Gastrocnemius medialis (tissue), 4 donors: Measurements from ENCODE around the gene MAP2K6.

ENCODE experiments used
- POLR2A ChIP-seq, 2 donors: fragments of 450-650 bp; IDR thresholded peaks; one replicate each; pipeline ENCODE4 v1.6.1; 2017; ENCODE audit warnings: antibody characterized with exemption in 2 of 2, mild to moderate bottlenecking in 2 of 2, moderate library complexity in 2 of 2
- TF ChIP-seq, protein P1 (sequence below), 5 experiments: fragments of 450-650 bp in 3 of 5; fragments of 200-600 bp in 2 of 5; sonication (generic) in 2 of 5; IDR thresholded peaks in 4 of 5; conservative IDR thresholded peaks in 1 of 5; 1 replicate in 4 of 5; 2 replicates in 1 of 5; pipeline ENCODE4 v1.5.1; 2016 to 2019; ENCODE audit warnings: antibody characterized with exemption in 5 of 5, mild to moderate bottlenecking in 3 of 5, moderate library complexity in 3 of 5

DNA sequence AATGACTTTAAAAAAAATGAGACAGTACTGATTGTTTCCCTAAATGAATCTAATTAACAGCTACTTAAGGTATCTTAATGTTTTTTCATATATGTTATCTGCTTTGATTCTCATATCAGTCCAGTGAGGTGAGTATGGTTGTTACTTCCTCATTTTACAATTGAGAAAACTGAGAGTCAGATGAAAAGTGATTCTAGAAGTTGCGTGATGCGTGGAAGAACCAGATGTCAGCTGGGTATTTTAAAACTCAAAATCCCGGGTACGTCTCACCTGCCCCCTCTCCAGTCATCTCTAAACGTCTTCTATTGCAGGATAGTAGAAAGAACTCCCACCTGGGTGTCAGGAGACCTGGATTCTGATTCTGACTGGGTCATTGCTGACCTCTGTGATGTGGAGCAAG is 89.2 kb downstream of the MAP2K6 start:
- peak in 1 of 2 donors; percentile 30 for TF ChIP-seq POLR2A (IDR thresholded peaks at IDR 0.05)
- TF ChIP-seq, protein P1, sequence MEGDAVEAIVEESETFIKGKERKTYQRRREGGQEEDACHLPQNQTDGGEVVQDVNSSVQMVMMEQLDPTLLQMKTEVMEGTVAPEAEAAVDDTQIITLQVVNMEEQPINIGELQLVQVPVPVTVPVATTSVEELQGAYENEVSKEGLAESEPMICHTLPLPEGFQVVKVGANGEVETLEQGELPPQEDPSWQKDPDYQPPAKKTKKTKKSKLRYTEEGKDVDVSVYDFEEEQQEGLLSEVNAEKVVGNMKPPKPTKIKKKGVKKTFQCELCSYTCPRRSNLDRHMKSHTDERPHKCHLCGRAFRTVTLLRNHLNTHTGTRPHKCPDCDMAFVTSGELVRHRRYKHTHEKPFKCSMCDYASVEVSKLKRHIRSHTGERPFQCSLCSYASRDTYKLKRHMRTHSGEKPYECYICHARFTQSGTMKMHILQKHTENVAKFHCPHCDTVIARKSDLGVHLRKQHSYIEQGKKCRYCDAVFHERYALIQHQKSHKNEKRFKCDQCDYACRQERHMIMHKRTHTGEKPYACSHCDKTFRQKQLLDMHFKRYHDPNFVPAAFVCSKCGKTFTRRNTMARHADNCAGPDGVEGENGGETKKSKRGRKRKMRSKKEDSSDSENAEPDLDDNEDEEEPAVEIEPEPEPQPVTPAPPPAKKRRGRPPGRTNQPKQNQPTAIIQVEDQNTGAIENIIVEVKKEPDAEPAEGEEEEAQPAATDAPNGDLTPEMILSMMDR (IDR thresholded peaks at IDR 0.05 in 4 of 5, conservative IDR thresholded peaks at IDR 0.05 in 1 of 5) = no peak
